Left lobe of liver (tissue), 2 donors: ENCODE data around the gene CMPK1. TPM values are rescaled to one million over a fixed set of nuclear protein-coding genes. Genes with fewer than 3 reads are reported as not detected.

Experiments
- ATAC-seq: fragments of 200-7000 bp; cut with Tn5 transposase; one replicate; pipeline ENCODE4 v1.9.1; 2020; ENCODE audit warnings: mild to moderate bottlenecking, moderate library complexity
- DNase-seq: peaks from one replicate; pipeline ENCODE4 v3.0.0-alpha.2; 2020; ENCODE audit warnings: low spot score
- total RNA-seq: library from RNA; stranded (reverse); gene quantifications from one replicate; pipeline ENCODE4 v1.2.1, GENCODE V29; 2021
- donor health status: DM: no; HTN: no; CAD: no; lungs with moderate emphysema.
- donor health status: DM: no; HTN: yes; CAD: no.

CMPK1 gene
- total RNA-seq, 1 donor from 2014 or later: 119 TPM

- ATAC-seq (no peak), DNase-seq (no peak)
These were observed 85.2 kb downstream of the CMPK1 start for GRCh38 chr1:47418681-47419325.

GRCh38 chr1:47420547-47420946, 87.0 kb downstream of the CMPK1 start:
- DNase-seq (no peak), ATAC-seq (no peak)

- no peak for ATAC-seq
These were observed 90.3 kb downstream of the CMPK1 start for GRCh38 chr1:47423872-47424271.

GRCh38 chr1:47424336-47424982, 90.9 kb downstream of the CMPK1 start:
- DNase-seq: no peak

More at GRCh38 chr1:47423872-47424271, 90.3 kb downstream of the CMPK1 start:
- DNase-seq: no peak

More at GRCh38 chr1:47424336-47424982, 90.9 kb downstream of the CMPK1 start:
- peak; percentile 95 for ATAC-seq

Other genes with a start within 250 kb of the CMPK1 start
- 69.9 TPM for gene CYP4A22, start 196.3 kb upstream of the CMPK1 start, total RNA-seq
- gene PDZK1IP1, start 143.8 kb upstream of the CMPK1 start, total RNA-seq: 1.3 TPM
- gene TAL1, start 101.6 kb upstream of the CMPK1 start, total RNA-seq: 1.9 TPM
- gene STIL, start 19.6 kb upstream of the CMPK1 start, total RNA-seq: 0.33 TPM
- not detected for gene FOXE3, start 82.5 kb downstream of the CMPK1 start, total RNA-seq
- gene FOXD2, start 104.3 kb downstream of the CMPK1 start, total RNA-seq: 0.55 TPM